Activated naive CD8-positive, alpha-beta T cell (primary cell): ENCODE results near the gene SATB2.

Source experiments
- H3K27ac Mint-ChIP-seq: one replicate; pipeline ENCODE4 v1.8.0; 2021; ENCODE audit warnings: mixed read lengths
- H3K27me3 Mint-ChIP-seq: one replicate; pipeline ENCODE4 v1.8.0; 2021; ENCODE audit warnings: mixed read lengths
- H3K36me3 Mint-ChIP-seq: one replicate; pipeline ENCODE4 v1.8.0; 2021; ENCODE audit warnings: mixed read lengths
- H3K4me1 Mint-ChIP-seq: one replicate; pipeline ENCODE4 v1.8.0; 2021; ENCODE audit warnings: low read depth, mixed read lengths
- H3K4me3 Mint-ChIP-seq: one replicate; pipeline ENCODE4 v1.8.0; 2021; ENCODE audit warnings: mild to moderate bottlenecking, mixed read lengths
- H3K9me3 Mint-ChIP-seq: one replicate; pipeline ENCODE4 v1.8.0; 2021; ENCODE audit warnings: low read depth, mixed read lengths

SATB2 gene

GRCh38 chr2:199414001-199414400 lies 43.7 kb downstream of the SATB2 start:
- Mint-ChIP-seq H3K9me3 (no peaks in the 10 kb centered on the region), H3K36me3 (no peaks in the 10 kb centered on the region), H3K4me3 (no peak overlapping the region), H3K27ac (no peak overlapping the region), H3K27me3 (peaks cover 14% of the 10 kb centered on the region), H3K4me1 (no peaks in the 10 kb centered on the region)

DNA sequence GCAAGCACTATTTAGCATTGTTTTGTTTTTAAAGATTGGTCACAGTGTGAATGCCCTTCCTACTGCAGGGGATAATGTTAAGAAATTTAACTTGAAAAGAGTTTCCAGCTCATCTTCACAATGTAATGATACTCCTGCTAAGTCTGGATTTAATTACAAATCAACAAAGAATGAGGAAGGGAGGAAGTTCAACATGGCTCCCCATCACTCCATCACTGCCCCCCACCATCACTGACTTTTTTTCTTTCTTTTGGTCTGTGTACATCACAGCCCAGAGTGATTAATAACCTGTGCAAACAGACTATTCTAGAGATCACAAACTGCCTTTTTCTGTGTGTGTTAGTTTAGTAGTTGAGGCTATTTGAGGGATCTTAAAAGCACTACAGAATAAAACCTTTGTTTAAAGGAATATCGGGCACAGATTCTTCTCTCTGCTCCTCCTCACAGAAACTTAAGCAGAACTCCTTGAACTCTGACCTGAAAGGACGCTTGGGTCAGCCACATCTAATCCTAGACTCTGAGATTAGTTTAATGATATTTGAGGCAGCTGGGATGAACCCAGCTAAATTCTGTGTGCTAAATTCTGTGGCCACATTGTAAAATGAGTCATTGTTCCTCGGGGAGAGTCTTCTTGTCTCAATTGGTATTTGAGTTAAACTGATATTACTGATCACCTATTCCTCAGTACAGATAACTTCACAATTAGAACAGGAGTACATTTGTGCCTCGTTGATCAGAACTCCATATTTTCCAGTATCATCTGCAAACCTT lies 47.8 kb downstream of the SATB2 start:
- H3K9me3 Mint-ChIP-seq, result no peaks in the 10 kb centered on the region
- no peaks in the 10 kb centered on the region for H3K36me3 Mint-ChIP-seq
- H3K4me3 Mint-ChIP-seq, result no peak overlapping the region
- H3K4me1 Mint-ChIP-seq, result no peaks in the 10 kb centered on the region
- peaks cover 15% of the 10 kb centered on the region for H3K27me3 Mint-ChIP-seq
- no peak overlapping the region for H3K27ac Mint-ChIP-seq

GRCh38 chr2:199407421-199407820 lies 50.3 kb downstream of the SATB2 start:
- Mint-ChIP-seq H3K4me1 (no peaks in the 10 kb centered on the region), H3K27ac (no peak overlapping the region)

DNA sequence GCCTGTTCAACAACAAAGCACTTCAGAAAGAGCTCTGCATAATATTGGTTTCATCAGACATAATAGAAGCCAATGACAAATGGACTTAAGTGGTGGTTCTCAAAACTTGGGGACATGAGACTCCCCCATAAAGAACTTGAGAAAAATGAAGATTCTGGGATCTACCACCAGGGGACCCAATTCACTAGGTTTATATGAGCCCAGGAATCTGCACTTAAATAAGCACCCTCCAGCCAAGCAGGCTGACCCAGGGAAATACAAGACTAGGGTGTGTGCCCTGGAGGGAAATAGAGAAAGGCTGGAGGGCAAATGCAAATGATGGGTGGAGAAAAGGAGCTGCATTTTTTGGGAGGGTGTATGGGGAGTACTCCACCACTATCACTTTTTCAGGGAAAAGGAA lies 52.5 kb downstream of the SATB2 start:
- no peaks in the 10 kb centered on the region for H3K4me1 Mint-ChIP-seq
- no peaks in the 10 kb centered on the region for H3K9me3 Mint-ChIP-seq
- H3K27ac Mint-ChIP-seq, result no peak overlapping the region
- peaks cover 8% of the 10 kb centered on the region for H3K27me3 Mint-ChIP-seq
- H3K4me3 Mint-ChIP-seq, result no peak overlapping the region
- H3K36me3 Mint-ChIP-seq, result no peaks in the 10 kb centered on the region

More at GRCh38 chr2:199407421-199407820, 50.3 kb downstream of the SATB2 start:
- no peaks in the 10 kb centered on the region for H3K9me3 Mint-ChIP-seq
- no peaks in the 10 kb centered on the region for H3K36me3 Mint-ChIP-seq
- H3K4me3 Mint-ChIP-seq, result no peak overlapping the region
- peaks cover 6% of the 10 kb centered on the region for H3K27me3 Mint-ChIP-seq

DNA sequence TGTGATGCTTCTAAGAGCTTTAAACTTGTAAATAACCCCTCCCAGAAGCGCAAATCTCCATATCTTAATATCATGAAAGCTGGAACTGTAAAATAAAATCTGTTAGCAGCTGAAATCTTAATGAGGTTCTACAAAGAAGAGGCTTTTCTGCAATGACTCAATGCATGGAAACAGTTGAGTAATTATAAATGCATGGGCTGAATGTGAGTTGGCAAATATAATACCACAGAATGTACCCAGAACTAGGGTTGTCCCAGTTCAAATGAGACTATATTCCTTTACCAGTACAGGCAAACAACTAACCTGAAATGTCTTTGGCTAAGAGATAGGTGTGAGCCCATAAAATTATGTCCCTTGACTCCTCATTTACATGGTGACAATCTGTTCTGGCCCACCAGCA lies 52.9 kb downstream of the SATB2 start:
- Mint-ChIP-seq H3K27me3 (peaks cover 8% of the 10 kb centered on the region), H3K27ac (no peak overlapping the region), H3K4me1 (no peaks in the 10 kb centered on the region), H3K9me3 (no peaks in the 10 kb centered on the region), H3K36me3 (no peaks in the 10 kb centered on the region), H3K4me3 (no peak overlapping the region)

DNA sequence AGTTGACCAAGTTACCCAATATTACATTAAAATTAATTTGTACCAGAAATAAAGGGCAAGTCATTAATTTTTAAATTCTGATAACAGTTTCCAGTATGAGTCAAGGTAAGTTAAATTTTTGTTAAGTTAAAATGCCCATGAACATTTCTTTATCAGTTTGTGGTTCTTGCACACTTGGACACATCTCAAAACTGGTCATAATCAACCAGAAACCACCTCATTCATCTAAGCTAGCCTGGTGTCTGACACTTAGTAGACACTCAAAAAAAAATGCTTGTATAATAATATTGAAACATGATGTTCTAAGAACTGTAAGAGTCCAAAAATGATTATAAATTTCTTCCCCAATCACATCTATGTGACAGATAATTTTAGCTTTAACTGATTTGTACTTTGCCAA lies 62.4 kb downstream of the SATB2 start:
- Mint-ChIP-seq H3K27ac (no peak overlapping the region), H3K27me3 (peaks cover 6% of the 10 kb centered on the region), H3K4me1 (no peaks in the 10 kb centered on the region), H3K4me3 (no peak overlapping the region), H3K9me3 (no peaks in the 10 kb centered on the region), H3K36me3 (no peaks in the 10 kb centered on the region)

DNA sequence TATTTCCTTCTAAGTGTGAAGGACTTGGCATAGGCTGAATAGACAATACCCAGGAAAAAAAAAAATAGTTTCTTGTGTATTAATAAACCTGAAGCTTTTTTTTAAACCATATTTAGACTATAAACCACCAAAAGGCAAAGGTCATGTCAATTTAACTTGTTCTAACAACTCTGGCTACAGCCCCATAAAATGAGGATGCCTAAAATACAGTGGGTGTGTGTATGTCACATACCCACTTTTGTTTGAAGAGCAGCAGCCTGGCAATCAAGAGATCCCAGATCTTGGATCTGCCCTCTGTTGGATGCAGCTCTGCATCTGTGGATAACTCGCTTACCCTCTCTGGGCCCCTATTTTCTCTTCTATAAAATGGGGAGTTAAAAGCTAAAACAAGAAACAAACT lies 65.4 kb downstream of the SATB2 start:
- Mint-ChIP-seq H3K27me3 (peaks cover 3% of the 10 kb centered on the region), H3K9me3 (no peaks in the 10 kb centered on the region), H3K4me1 (no peaks in the 10 kb centered on the region), H3K27ac (no peak overlapping the region), H3K4me3 (no peak overlapping the region), H3K36me3 (no peaks in the 10 kb centered on the region)

GRCh38 chr2:199388728-199389268 lies 68.9 kb downstream of the SATB2 start:
- H3K27me3 Mint-ChIP-seq, result peaks cover 12% of the 10 kb centered on the region
- no peaks in the 10 kb centered on the region for H3K4me1 Mint-ChIP-seq
- H3K36me3 Mint-ChIP-seq, result no peaks in the 10 kb centered on the region
- no peak overlapping the region for H3K4me3 Mint-ChIP-seq
- H3K27ac Mint-ChIP-seq, result no peak overlapping the region
- no peaks in the 10 kb centered on the region for H3K9me3 Mint-ChIP-seq

GRCh38 chr2:199384043-199384442 lies 73.7 kb downstream of the SATB2 start:
- H3K4me3 Mint-ChIP-seq, result no peak overlapping the region
- H3K9me3 Mint-ChIP-seq, result no peaks in the 10 kb centered on the region
- H3K36me3 Mint-ChIP-seq, result no peaks in the 10 kb centered on the region
- H3K27ac Mint-ChIP-seq, result no peak overlapping the region
- H3K27me3 Mint-ChIP-seq, result peaks cover 19% of the 10 kb centered on the region
- H3K4me1 Mint-ChIP-seq, result no peaks in the 10 kb centered on the region

- Mint-ChIP-seq H3K36me3 (no peaks in the 10 kb centered on the region), H3K27ac (no peak overlapping the region), H3K27me3 (peaks cover 19% of the 10 kb centered on the region), H3K4me3 (no peak overlapping the region), H3K4me1 (no peaks in the 10 kb centered on the region), H3K9me3 (no peaks in the 10 kb centered on the region)
Measured at GRCh38 chr2:199383021-199383420, 74.7 kb downstream of the SATB2 start.

DNA sequence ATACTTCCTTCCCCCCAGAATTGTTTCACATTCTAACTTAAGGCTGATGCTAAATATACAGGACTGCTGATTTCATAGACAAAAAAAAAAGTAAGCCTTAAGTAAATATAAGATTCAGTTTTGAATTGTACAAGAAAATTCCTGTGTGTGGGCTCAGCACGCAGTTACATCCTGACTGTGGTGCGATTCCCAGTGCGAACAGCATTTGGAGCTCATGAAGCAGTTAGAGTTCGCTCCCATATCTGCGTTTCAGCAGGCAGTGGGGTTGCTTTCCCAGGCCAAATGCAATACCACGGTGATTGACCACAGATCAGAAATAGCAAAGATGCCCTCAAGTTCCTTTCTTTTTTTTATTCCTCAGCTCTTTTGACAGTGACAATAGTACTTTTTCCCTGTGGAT lies 75.6 kb downstream of the SATB2 start:
- Mint-ChIP-seq H3K4me3 (no peak overlapping the region), H3K9me3 (no peaks in the 10 kb centered on the region), H3K4me1 (no peaks in the 10 kb centered on the region)

DNA sequence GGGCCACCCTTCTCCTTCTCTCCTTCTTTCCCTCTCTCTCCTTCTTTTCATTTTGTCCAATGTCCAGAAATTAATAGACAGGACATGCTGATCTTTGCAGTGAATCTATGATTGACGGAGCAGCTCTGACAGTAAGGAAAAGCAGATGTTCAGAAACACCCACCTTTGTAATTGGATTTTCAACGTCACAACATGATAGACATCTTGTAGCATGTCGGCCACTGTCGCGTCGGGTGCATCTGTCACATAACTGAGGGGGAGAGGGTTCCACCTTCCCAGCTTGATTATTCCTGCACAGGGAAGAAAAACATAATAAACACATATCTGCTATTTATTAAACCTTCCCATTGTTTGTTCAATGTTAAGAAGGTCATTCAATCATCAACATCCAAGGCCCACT lies 76.2 kb downstream of the SATB2 start:
- Mint-ChIP-seq H3K27me3 (peaks cover 16% of the 10 kb centered on the region), H3K9me3 (no peaks in the 10 kb centered on the region), H3K4me3 (no peak overlapping the region), H3K27ac (no peak overlapping the region), H3K4me1 (no peaks in the 10 kb centered on the region), H3K36me3 (no peaks in the 10 kb centered on the region)

More for the DNA sequence above, 75.6 kb downstream of the SATB2 start:
- Mint-ChIP-seq H3K27ac (no peak overlapping the region), H3K36me3 (no peaks in the 10 kb centered on the region), H3K27me3 (peaks cover 19% of the 10 kb centered on the region)

DNA sequence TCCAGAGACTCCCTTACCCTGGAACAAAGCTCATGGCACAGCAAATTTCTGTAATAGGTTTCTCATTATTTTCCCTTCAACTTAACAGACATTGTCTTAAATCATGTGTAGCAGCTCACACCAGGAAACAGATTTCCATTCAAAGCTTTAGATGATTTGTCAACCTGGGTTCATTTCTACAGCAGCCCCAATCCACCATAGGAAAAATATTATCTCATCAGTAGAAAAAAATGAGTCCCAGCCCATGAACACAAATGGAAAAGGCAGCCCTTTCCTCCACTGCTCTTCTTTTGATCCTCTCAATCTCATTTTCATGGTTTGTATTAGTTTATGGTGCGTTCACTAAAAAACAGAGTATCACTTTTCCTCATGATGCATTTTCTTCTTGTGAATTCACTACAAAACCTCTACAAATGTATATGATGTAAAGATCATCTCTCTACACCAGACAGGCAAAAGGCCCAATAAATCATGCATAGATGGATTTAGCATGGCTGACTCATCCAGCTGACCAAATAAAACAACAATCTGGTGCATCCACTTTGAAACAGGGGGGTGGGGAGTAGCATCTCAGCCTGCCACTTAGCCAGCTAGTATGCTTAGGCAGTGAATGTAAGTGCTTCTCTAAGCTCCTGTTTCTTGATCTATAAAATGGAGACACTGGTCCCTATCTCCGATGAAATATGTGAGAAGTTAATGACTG lies 78.6 kb downstream of the SATB2 start:
- no peaks in the 10 kb centered on the region for H3K9me3 Mint-ChIP-seq
- H3K27me3 Mint-ChIP-seq, result peaks cover 12% of the 10 kb centered on the region
- H3K4me3 Mint-ChIP-seq, result no peak overlapping the region
- no peaks in the 10 kb centered on the region for H3K4me1 Mint-ChIP-seq
- H3K27ac Mint-ChIP-seq, result no peak overlapping the region
- H3K36me3 Mint-ChIP-seq, result no peaks in the 10 kb centered on the region

- H3K36me3 Mint-ChIP-seq, result no peaks in the 10 kb centered on the region
- H3K4me3 Mint-ChIP-seq, result no peak overlapping the region
- H3K27ac Mint-ChIP-seq, result no peak overlapping the region
Measured at GRCh38 chr2:199370150-199370780, 87.5 kb downstream of the SATB2 start.

DNA sequence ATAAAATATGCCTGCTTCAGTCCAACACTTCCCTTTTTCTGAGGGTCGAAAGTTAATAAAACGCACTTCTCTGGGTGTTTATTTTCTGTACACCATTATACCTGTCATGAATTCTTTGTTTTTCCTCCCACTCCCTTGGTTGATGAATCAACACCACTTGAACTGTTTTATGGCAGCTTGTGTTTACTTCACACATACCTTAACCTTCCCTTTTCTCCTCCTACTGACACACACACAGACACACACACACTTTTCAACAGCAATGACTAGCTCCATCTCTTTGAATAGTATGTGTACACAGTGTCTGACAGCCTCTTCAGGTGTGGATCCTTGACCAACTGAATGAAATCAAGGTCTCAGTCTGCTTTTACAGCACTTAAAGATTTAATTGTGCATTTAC lies 91.3 kb downstream of the SATB2 start:
- Mint-ChIP-seq H3K4me3 (no peak overlapping the region), H3K27ac (no peak overlapping the region), H3K4me1 (no peaks in the 10 kb centered on the region), H3K9me3 (no peaks in the 10 kb centered on the region), H3K36me3 (no peaks in the 10 kb centered on the region), H3K27me3 (peaks cover 10% of the 10 kb centered on the region)

More at GRCh38 chr2:199370150-199370780, 87.5 kb downstream of the SATB2 start:
- Mint-ChIP-seq H3K27me3 (peaks cover 10% of the 10 kb centered on the region), H3K4me1 (no peaks in the 10 kb centered on the region), H3K9me3 (no peaks in the 10 kb centered on the region)
